DMS153 (cell line): ENCODE measurements around the gene PPP4R3B.
A peak's percentile ranks its signal among the peaks of the same experiment; 100 is the strongest.
"Not testable (repeated sequence)": the region's sequence is repeated elsewhere in the genome, so short reads cannot be mapped to it uniquely, and the experiment has no call there.

ENCODE experiments used
- DNase-seq: peaks from one replicate; lab custom pipeline; 2025; lab: John Stamatoyannopoulos, UW

The PPP4R3B gene

DNA sequence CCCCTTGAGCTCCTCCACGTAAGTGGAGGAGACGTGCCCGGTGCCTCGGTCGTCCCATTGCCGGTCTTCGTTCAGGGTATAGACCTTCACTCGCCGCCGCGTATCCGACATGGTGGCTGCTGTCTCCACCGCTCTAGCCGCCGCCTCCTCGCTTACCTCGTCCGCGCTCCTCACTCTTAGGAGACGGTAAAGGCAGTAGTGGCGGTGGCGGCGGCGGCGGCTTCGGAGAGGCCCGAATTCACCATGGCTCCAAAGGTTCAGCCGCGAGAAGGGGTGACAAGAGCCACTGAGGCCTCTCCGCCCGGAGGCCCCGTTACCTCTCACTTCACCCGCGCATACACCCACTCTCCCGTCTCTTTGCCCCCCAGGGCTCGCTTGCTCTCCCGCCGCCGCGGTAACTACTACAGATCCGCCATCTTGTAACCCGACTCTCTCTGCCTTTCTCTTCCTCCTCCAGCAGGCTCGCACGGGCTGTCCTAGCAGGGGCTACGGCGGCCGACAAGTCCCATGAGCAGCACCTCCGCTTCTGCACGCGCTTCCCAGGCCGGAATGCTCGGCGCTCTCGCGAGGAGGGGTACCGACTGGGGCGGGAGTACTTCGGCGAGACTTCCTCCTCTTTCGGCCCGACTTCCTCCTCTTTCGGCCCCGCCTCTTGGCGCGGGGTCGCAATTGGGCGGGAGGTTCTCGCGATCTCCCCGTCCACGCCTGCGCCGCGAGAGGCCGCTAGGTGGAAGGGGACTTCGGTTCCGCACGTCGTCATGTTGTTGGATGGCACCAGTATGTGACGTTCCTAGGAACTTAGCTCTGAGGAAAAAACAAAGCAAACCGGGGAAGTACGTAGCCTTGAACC lies at the start of gene PPP4R3B:
TSS of gene PPP4R3B (minus strand) at position 448 of the 850 bp plus-strand sequence. CDS start at position 111, 337 bp downstream.
- DNase-seq: peak; percentile 99

DNA sequence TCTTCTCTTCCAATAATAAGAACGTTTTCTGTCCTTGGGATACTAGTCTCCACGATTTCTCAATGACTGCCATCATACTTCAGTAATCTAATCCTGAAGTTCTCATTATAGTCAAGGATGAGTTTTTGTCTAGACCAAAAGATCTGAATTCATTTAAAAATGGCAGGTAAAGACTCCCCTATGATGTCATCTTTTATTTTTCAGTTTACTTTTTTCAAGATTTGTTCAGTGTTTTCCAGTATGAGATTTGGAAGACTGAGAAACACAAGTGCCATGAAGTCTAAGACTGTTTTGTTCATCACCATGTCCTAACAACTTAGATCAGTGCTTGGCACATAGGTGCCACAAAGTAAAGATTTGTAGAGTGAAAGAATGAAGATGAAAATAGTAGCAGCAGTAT lies 35.8 kb upstream of the PPP4R3B start:
- no peak for DNase-seq

DNA sequence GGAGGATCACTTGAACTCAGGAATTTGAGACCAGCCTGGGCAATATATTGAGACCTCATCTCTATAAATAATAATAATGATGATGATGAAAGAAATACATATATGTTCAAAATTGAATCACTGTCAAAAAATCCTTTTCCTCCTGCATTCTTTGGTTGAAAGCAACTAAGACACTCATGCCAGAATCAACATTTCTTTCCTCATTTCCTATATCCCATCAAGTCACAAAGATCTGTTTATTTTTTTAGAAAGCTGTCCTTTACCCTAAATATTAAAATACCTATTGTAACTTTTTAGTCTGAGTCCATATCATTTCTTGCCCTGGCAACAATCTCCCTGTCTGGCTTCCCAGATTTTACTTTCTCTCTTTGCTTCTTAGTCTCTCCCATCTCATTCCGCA lies 31.8 kb upstream of the PPP4R3B start:
- DNase-seq: no peak

DNA sequence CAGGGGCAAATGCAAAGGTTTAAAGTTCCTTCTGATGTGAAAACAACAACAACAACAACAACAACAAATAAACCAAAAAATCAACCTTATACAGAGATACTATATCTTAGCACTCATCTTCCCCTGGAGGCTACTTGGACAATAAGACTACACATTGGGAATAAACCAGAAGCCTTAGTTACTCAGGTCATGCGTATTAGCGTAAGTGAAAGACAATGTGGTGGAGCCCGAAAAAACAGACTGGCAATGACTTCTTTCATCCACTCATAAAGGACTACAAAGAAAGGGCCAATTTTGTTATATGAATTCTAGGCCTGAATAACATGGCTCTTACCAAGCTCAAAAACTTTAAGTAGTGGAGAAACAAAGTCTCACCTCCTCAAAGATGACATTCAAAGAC lies 19.4 kb upstream of the PPP4R3B start:
- no peak for DNase-seq

DNA sequence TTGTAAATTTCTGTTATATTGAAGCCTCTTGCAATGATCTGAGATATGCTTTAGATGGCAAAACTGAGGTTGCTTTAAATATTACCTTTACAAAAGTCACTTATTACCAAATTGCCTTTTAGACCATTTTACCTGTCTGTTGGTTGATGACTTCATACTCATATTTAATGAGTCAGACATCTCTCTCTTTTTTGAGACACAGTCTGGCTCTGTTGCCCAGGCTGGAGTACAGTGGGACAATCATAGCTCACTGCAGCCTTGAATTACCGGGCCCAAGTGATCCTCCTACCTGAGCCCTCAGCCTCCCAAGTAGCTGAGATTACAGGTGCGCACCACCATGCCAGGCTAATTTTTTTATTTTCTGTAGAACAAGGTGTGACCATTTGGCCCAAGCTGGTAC lies 11.5 kb upstream of the PPP4R3B start:
- no peak for DNase-seq

DNA sequence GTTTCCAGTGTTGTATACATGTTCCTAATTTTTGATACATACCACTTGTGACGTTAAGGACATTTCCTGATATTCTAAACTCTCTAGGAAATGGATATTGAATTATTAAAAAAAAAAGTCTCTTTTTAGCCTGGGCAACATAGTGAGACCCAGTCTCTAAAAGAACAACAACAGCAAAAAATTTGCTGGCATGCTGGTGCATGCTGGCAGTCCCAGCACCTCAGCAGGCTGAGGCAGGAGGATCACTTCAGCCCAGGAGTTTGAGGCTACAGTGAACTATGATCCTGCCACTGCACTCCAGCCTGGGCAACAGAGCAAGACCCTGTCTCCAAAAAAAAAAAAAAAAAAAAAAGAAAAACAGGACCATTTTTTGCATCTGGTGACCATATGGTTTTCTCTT lies 10.5 kb upstream of the PPP4R3B start:
- no peak for DNase-seq

DNA sequence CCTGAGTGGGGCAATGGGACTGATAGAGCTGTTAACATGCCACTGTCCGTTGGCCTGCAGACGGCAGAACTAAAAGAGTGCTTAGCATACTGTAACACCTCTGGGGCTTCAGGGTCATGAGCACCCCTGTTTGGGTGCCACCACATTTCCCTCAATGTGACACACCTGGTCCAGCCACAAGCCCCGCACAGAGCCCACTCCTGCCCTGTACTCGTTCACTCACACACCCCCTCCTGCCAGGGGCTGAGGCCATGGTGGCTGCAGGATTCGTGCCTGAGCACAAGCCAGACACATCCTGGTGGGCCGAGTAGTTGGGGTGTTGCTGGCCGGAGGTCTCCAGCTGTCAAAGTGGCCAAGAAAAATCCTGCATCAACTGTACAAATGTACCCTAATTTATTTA lies 4.4 kb upstream of the PPP4R3B start:
- no peak for DNase-seq

DNA sequence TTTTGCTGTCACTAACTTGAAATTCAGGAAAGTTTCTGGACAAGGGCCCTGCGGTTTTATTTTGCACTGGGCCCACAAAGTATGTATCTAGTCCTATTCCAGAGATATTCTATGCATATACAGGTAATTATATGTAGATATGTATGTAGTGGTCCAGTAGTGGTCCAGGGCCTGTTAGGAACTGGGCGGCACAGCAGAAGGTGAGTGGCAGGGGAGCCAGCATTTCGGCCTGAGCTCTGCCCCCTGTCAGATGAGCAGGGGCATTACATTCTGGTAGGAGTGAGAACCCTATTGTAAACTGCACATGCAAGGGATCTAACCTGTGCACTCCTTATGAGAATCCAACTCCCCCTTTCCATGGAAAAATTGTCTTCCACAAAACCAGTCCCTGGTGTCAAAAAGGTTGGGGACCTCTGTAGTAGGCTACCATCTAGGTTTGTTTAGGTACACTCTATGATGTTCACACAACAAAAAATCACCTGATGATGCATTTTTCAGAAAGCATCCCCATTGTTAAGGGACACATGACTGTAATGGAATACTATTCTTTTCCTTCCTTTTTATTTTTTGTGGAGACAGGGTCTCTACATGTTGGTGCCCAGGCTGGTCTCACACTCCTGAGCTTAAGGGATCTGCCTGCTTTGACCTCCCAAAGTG lies 2.8 kb upstream of the PPP4R3B start:
- DNase-seq: no peak

DNA sequence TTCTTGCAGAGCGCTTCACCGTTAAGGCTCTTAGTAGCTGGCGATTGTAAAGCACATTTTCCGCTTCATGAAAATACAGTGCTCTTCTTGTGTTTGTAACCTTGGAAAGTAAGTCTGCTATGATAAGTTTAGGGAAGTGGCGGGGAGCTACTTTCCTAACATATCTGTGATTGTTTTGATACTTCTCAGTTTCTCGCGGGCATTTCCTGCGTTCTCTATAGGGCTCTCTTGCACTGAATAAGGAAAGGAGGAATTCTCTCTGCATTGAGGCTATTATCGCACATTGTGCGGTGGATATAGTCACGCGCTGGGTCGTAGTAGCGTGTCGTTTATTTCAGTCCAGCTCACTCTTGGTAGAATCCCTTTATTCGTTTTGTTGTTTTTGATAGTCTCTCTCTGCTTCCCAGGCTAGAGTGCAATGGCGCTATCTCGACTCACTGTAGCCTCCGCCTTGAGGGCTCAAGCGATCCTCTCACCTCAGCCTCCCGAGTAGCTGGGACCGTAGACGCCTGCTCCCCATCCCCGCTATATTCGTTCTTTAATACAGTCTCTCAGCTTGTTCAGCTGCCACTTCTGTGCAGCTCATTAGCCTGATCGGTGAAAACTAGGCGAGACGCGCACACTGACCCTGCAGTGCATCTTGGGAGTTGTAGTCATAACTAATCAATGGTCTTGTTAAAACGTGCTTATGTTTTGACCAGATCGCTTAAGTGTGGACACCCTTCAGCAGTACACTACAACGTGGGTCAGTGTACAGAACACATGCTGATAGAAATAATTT lies 1.0 kb upstream of the PPP4R3B start:
- peak; percentile 29 for DNase-seq

DNA sequence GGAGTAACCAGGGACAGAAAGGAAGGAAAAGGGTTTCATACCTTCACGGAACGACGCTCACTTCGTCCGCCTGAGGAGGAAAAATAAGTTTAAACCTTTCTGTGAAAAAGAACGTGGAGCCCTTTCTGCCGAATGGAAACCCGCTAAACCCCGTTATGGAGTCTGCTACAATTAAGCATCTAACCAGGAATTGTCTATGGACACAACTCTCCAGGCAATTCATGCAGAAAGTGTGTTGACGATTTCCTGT lies 528 bp upstream of the PPP4R3B start:
- DNase-seq: no peak

DNA sequence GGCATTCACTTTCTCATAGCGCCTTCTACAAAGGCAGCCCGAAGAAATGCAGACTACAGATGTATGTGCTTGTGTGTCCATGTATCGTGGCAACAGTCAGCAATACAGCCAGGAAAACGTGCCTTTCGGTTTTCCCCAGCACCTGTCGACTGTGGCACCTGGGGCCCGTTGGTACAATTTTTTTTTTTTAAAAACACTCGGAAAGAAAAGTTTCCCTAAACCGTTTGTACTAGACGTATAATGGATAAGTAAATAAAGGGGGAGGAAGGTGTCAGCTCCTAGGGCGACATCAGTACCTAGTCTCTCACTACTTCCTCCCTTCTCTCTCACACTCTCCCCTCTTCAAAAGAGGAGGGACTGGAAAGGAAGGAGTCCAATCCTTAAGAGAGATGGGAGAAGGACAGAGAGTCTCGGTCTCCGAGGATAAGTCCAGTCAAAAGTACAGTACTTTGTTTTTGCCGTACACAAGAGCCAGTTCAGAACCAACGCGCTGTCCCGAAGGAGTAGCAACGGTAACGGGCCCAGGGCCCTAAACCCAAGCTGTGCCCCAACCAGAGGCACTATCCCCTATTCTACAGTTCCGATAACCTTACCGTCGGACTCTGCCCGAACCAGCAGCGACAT lies 759 bp downstream of the PPP4R3B start:
- DNase-seq: peak; percentile 33

DNA sequence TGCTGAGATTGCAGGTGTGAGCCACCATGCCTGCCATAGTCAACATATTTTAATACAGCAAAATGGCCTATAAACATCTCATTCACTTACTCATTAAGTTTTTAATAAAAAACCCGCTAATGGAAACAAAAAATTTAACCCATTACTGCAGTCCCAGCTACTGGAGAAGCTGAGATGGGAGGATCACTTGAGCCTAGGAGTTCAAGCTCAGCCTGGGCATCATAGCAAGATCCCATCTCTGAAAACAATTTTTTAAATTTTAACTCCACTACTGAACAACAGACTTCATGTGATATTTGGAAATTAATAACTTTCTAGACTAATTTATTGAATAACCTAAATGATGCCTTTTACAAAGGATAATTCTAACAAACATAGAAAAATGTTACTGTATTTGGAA lies 5.4 kb downstream of the PPP4R3B start:
- DNase-seq: no peak

DNA sequence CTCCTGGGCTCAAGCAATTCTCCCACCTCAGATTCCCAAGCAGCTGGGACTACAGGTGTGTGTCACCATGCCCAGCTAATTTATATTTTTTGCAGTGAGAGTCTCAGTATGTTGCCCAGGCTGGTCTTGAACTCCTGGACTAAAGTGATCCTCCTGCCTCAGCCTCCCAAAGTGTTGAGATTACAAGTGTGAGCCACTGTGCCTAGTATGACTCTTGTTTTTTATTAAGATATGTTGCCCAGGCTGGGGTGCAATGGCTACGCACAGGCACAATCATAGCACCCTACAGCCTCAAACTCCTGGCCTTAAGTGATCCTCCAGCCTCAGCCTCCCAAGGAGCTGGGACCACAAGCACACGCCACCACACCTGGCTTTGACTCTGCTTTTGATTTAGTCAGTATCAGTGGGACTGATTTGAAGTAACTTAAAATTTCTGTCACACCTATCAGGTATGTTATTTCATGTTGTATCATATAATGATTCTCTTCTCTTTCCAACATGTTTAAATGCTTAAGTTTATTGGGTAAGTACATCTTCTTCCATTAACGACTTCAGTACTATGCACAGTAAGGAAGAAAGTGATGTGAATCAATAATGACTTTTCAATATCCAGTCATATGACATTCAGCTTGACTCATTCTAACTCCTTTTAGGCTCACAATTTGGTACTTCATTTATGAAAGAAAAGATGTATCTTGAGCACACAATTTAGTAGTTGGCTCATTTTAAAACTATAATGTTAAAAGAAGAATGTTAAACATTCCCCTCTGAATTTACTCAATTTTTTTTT lies 6.3 kb downstream of the PPP4R3B start:
- no peak for DNase-seq

DNA sequence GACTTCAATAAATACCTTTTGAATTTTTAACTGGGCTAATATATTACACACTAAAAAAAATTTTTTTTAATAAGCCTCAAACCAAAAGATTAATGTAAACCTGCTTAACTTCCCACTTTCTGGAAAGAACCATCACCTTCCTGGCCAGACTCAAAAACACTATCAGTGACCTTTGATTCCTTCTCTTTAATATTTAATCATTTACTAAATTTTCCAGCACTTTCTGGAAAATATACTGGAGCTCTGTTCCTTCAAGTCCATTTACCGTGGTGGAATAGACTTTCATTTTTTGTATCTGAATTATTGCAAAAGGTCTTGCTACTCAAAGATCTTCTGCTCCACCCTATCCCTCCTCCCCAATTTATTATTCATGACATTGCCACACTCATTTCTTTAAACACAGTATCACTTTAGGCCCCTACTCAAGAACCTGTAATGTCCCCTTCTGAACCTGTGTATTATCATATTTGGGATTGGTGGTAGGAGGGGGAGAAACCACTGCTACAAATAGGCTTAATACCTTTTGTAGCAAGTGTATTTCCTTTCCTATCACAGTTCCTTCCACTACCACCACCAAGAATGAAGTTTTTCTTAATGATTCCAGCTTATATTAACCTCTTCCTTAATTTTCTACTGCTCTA lies 7.4 kb downstream of the PPP4R3B start:
- no peak for DNase-seq

DNA sequence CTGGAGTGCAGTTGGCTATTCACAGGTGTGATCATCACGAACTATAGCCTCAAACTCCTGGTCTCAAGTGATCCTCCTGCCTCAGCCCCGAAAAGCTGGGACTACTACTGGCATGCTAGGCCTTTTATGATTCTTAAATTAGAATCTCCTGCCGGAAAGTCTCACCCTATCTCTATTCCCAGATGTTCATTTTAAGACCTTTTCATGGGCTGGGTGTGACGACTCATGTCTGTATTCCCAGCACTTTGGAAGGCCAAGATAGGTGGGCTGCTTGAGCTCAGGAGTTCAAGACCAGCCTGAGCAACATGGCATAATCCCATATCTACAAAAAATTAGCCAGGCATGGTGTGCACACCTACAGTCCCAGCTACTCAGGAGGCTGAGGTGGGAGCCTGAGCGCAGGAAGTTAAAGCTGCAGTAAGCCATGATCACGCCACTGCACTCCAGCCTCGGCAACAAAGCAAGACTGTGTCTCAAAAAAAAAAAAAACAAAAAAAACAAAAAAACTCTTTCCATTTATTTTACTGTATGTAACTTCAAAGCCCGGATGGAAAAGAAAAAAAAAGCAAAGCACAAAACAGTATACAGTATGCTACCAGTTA lies 8.1 kb downstream of the PPP4R3B start:
- no peak for DNase-seq

DNA sequence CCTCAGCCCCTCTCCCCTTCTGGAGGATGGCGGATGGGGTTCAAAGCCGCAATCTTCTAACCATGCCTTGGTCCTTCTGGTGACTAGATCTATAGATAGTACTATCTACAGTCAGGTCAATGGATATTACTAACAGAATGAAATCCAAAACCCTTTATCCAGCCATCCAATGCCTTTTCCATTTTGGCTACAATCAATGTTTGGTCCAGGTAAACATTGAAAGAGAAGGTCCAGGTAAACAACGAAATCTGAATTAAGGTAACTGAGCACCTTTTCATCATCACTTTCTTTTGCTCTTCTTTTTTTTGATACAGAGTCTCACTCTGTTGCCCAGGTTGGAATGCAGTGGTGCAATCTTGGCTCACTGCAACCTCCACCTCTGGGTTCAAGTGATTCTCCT lies 9.7 kb downstream of the PPP4R3B start:
- DNase-seq: no peak

DNA sequence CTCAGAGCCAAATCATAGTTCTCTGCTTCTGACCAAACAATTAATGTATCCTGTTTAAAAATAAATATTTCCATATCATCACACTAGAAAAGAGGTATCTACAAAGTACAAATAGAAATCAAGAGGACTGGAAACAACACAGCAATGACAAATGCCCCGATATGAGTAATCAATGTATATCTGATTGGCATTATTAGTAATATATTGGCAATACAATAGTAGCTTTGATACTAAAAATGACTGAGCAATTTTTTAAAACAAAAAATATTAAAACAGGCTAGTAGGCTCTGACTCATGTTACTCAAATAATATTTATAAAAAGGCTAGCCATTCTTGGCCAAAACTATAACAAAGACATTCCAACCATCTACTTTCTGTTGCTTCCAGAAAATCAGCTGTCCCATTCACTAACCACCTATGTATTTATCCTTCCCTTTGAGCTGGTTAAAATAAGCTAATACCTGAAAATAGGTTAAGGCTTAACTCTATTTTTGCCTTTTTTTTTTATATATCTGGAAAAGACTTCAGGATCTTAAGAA lies 13.3 kb downstream of the PPP4R3B start:
- DNase-seq: no peak

DNA sequence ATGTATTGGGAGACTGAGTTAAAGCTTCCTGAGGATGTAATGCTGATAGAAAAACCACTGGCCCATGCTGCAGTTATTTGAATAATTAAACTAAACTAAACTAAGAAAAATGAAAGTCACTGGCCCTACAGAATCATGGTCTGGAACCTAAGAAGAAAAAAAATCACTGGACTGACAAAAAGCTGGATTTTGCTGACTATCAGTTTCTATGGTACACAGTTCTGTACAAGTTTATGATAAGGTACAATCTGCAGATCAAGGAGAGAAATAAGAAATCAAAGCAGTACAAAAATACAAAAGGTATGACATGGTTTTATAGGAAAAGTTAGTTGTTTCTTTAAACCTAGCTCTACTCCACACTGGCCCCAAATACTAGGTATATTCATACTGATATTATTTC lies 15.6 kb downstream of the PPP4R3B start:
- no peak for DNase-seq

DNA sequence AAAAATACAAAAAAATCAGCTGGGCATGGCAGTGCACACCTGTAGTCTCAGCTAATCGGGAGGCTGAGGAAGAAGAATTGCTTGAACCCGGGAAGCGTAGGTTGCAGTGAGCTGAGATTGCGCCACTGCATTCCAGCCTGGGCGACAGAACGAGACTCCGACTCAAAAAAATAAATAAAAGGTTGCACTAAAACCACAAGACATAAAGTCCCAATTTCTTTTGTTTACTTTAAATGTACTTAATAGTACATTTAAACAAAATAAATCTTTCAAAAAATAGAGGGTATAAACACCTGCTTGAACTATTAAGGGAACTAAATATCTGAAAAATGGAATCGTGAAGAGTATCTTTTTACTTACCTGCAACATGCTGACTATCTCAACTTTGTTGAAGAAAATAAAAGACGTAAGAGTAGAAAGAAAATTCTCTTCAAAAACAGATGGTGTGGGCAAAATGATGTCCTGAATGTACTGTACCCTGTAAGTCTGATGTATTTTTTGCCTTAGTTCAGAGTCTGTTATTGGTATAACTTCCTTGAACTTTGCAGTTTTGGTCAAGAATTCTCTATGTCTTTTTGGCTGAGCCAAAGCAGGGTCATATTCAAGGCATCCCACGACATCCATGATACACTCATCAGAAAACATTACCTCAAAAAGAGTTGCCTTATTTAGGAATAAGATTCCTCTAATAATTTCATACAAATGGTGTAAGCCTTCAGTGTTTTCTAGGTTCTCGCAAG lies 19.2 kb downstream of the PPP4R3B start:
- no peak for DNase-seq

DNA sequence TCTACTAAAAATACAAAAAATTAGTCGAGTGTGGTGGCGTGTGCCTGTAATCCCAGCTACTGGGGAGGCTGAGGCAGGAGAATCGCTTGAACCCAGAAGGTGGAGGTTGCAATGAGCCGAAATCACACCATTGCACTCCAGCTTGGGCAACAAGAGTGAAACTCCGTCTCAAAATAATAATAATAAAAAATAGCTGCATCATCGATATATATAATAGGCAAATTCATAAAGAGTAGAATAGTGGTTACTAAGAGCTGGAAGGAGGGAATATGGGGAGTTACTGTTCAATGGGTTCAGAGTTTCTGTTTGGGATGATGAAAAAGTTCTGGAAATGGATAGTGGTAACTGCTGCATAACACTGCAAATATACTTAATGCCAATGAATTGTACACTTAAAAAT lies 20.6 kb downstream of the PPP4R3B start:
- not testable (repeated sequence) for DNase-seq
